Activated CD4-positive, alpha-beta T cell treated with anti-CD3 and anti-CD28 coated beads, Interleukin-2, amount 50 U/mL, for 48 hours (primary cell): ENCODE measurements around the gene PTPN18.
"Not testable (repeated sequence)": the region's sequence is repeated elsewhere in the genome, so short reads cannot be mapped to it uniquely, and the experiment has no call there.

Experiments used
- DNase-seq, 2 experiments: peaks; one replicate each; pipeline ENCODE4 v3.0.0-alpha.2; 2020

The PTPN18 gene, protein sequence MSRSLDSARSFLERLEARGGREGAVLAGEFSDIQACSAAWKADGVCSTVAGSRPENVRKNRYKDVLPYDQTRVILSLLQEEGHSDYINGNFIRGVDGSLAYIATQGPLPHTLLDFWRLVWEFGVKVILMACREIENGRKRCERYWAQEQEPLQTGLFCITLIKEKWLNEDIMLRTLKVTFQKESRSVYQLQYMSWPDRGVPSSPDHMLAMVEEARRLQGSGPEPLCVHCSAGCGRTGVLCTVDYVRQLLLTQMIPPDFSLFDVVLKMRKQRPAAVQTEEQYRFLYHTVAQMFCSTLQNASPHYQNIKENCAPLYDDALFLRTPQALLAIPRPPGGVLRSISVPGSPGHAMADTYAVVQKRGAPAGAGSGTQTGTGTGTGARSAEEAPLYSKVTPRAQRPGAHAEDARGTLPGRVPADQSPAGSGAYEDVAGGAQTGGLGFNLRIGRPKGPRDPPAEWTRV

DNA sequence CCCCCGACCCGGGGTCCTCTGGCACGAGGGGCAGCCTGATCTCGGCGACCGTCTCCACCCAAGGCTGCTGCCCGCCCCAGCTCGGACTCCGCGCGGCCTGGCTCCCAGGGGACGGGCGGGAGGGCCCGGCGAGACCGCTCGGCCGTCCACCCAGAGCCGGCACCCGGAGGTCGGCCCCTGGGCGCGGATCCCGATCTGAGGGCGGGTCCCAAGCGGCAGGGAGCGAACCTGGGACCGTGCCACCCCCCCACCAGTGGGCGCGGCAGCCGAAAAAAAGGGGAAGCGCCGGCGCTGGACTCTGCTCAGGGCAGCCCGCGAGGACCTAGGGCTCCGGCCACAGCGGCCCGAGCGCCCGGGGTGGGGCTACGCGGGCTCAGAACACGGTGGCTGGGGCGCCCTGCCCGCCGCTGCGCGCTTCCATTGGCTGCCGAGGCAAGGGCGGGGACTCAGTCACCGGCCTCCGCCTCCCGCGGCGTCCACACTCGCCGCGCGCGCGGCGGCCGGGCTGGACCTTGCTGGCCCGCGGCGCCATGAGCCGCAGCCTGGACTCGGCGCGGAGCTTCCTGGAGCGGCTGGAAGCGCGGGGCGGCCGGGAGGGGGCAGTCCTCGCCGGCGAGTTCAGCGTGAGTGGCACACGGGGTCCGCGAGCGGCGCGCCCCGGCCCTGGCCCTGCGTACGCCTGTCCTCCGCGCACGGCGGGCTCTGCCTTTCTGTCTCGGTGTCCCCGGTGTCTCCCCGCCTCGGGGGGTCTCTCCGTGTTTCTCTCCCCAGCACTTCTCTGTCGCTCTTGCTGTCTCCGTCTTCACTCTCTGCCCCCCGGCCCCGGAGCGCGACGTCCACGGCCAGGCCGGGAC, at the start of gene PTPN18:
Gene PTPN18 (plus strand): TSS at position 479 of the 854 bp plus-strand sequence. CDS start 52 bp downstream, at position 531.
- DNase-seq: peak; percentile 71 to 74

DNA sequence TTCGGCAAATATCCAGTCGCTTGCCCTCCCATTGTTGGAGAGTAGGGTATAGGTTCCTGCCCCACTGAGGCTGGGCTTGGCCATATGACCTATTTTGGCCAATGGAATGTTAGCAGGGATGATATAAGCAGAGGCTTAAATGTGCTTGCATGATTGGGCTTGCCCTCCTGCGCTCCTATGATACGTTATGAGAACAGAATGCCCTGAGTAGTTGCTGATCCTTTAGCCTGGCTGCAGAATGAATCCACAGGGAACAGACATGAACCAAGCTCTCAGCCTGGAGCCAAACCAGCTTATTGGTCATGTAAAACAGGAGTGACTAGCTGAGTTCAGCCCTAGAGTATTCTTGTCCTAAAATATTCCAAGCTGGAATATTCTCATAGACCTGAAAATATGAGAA, 48.0 kb upstream of the PTPN18 start:
- DNase-seq: no peak

DNA sequence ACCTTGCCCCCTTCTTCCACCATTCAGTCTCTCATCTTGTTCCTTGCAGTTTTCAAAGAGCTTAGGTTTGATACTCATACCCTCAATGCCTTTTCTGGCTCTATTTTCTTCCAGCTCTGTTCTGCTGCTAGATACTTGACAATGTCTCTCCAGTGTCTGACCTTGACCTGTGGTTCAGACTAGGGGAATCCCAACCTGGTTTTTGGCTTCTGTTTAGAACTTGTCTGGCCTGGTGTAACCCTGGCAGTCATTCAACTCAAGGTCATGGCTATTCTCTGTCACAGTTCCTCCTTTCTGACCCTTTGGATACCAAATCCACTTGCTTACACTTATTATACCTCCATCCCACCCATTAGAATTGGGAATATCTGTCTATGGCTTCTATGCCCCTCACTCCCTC, 45.0 kb upstream of the PTPN18 start:
- no peak for DNase-seq

DNA sequence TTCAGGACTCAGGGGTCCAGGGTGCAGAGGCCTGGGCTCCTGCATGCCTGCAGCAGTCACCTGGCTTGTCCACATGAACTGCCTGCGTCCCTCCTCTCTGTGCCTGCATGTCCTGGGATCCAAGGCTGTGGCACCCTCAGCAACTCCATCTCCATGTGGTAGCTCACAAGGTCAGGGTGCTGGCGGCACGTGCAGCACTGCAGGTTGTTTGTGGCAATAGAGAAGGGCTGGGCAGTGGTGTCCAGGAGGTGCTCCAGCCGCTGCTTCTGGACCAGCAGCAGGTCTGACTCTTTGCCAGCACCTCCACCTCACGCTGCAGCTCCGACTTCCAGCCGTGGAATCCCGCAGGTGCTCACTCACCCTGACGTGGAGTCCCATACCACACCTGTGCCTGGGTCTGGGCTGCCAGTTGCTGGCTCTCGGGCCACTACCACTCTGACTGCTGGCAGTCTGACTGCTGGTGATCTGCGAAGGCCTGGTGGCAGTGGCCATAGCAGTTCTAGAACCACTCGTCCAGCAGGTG, 42.0 kb upstream of the PTPN18 start:
- DNase-seq: no peak

DNA sequence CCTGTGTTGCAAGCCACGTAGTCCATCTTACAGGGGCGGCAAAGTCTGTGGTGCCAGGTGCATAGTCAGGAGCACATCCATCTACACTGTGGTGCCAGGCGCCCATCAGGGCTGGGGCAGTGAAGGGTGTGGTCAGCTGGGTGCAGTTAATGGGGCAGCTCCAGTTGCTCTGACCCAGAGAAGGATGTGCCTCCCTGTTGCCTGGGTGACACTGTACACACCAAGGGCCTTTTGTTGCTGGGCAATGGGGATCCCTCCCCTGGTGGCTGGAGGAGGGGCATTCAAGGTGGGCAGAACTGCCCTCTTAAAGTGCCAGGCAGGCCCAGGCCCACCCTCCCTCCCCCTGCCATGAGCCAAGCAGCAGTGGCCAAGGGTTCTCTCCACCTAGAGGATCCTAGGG, 41.5 kb upstream of the PTPN18 start:
- no peak for DNase-seq

DNA sequence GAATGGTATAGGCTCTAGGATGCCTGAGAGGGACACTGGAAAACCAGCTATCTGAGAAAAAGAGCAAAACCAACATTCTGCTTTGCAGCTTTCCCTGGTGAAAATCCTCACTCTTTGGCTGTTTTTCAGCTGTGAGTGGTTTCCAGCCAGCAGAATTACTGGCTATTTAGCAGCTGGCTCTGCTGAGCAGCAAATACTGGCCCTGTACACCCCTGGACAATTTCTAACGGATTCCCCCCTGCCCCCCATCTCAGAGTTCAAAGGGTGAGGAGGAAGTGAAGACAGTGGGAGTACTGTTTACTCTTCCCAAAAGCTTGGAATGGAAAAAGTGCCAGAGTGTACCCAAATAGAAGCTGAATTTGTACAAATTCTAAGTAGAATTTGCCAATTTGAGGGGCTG, 39.3 kb upstream of the PTPN18 start:
- DNase-seq: no peak

DNA sequence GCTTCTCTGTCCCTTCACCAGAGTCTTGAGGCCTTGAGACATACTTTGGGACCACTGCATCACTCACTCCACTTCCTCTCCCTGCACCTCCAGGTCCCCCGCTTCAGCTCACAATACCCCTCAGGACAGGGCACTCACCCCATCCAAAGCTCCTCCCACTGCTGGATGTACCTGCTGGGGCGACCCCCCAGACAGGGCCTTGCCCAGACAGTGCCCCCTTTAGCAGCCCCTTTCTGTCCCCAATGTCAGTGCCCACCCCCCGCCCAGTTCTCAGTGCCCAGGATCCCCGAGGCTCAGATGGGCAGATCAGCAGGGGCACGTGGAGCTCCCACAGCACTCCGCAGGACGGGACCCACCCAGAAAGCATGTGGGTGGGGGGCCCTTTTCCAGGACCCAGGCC, 37.0 kb upstream of the PTPN18 start:
- DNase-seq: no peak

DNA sequence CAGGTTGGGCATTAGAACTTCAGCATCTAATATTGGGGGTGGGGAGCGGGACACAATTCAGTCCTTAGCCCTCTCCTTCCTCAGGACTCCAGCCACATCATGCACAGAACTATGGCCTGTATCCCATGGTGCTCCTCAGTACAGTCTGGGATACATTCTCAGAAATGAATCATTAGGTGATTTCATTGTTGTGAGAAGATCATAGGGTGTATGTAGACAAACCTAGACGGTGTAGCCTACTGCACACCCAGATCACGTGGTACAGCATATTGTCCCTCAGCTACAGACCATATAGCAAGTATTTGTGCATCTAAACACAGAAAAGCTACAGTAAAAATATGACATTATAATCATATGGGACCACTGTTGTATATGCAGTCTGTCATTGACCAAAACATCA, 36.3 kb upstream of the PTPN18 start:
- no peak for DNase-seq

DNA sequence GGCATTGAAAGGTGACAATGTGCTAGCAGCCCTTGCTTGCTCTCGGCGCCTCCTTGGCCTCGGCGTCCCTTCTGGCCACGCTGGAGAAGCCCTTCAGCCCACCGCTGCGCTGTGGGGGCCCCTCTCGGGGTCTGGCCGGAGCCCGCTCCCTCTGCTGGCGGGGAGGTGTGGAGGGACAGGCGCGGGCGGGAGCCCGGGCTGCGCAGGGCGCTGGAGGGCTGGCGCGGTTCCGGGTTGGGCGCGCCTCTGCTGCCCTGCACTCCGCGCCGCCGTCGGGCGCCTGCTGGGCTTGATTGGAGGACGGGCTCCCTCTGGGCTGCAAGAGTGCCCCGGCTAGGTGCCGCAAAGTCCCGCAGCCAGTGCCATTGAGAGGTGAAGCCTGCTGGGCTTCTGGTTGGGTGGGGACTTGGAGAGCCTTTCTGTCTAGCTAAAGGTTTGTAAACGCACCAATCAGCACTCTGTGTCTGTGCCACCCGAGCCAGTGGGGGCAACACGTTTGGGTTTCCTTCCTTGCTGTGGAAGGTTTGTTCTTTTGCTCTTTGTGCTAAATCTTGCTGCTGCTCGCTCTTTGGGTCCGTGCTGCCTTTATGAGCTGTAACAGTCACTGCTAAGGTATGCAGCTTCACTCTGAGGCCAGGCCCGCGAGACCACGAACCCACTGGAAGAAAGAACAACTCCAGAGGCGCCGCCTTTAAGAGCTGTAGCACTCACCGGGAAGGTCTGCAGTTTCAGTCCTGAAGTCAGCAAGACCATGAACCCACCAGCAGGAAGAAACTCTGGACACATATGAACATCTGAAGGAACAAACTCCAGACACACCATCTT, 27.9 kb upstream of the PTPN18 start:
- no peak for DNase-seq

DNA sequence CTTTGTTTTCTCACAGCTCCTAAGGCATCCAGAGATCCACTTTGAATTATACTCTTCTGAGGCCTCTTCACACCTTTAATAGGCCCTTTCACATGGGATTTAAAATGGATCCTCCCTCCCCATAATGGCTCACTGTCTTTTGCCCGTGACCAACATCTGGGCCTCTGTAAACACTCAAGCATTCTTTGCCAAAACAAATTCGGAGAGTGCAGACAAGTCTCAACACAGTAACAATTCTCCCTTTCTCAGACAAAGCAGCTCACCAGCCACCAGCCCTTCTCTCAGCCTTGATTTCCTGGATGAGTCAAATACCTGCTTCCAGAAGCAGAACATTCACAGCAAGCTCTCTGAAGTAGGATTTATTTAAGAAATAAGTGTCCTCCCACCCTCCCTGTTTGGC, 27.1 kb upstream of the PTPN18 start:
- DNase-seq: no peak

DNA sequence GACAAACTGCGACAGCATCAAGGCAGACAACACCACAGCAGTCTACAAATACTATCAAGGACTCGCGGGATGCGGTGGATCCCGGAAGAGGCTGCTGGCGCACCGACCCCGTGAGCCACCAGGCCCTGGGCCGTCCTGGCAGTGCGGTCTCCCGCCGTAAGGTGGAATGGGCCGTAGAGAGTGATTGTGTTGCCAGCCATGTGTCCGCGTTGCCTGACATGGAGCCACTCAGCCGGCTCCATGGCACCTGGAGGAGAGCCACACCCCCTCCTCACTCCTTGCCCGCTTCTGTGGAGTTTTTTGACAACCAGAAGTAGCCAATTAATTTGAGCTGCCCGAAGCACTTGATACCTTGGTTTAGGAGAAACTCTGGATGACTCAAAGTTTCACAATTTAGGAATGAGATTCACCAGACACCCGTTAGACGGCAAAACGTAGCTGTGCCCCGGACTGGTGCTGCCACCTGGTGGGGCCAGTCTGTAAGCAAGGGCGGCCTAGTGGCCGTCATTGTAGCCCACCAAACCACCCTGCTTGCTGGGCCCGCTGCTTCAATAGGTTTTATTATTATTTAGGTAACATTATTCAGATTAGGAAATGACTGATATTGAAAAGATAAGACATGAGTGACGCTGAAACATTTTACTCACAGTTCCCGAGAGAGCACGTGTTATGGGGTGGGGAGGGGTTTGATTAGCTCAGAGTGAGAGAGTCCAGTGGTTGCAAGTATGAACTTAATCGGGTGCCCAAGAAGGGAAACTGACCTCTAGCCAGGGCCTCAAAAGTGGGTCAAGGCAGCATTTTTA, 23.4 kb upstream of the PTPN18 start:
- peak; percentile 77 to 82 for DNase-seq

DNA sequence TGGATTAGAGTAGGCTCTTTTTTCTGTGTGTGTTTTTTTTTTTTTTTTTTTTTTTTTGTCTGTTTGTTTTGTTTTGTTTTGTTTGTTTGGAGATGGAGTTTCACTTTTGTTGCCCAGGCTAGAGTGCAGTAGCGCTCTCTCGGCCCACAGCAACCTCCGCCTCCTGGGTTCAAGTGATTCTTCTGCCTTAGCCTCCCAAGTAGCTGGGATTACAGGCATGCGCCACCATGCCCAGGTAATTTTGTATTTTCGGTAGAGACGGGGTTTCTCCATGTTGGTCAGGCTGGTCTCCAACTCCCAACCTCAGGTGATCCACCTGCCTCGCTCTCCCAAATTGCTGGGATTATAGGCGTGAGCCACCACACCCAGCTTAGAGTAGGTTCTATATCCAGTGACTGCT, 22.6 kb upstream of the PTPN18 start:
- not testable (repeated sequence) for DNase-seq

DNA sequence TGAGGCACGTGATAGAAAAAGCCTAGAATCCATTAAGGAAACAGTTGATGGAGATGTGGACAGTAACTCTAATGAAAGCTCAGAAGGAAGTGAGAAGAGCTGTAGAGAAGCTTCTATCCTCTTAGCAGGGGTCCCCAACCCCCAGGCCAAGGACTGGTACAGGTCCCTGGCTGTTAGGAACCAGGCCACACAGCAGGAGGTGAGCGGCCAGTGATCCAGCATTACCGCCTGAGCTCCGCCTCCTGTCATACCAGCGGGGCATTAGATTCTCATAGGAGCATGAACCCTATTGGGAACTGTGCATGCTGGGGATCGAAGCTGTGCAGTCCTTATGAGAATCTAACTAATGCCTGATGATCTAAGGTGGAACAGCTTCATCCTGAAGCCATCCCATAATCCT, 21.8 kb upstream of the PTPN18 start:
- no peak for DNase-seq

DNA sequence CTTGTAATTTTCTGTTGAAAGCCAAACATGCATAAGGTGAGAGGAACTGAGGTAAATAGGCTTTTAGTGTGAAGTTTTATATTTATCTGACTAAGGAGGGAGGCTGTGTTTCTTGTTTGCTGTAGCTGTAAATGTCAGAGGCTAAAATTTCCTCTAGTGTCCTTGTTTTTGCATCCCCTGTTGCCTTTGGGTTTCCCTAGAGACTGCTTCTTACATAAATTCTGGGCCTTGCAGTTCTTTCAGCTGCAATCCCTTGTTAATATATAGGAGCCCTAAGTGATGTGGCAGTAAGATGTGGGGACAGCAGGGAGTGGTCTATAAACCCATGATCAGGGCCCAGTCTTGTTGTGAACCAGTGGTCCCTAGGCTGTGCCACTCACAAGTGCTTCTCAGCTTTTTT, 20.6 kb upstream of the PTPN18 start:
- DNase-seq: no peak

DNA sequence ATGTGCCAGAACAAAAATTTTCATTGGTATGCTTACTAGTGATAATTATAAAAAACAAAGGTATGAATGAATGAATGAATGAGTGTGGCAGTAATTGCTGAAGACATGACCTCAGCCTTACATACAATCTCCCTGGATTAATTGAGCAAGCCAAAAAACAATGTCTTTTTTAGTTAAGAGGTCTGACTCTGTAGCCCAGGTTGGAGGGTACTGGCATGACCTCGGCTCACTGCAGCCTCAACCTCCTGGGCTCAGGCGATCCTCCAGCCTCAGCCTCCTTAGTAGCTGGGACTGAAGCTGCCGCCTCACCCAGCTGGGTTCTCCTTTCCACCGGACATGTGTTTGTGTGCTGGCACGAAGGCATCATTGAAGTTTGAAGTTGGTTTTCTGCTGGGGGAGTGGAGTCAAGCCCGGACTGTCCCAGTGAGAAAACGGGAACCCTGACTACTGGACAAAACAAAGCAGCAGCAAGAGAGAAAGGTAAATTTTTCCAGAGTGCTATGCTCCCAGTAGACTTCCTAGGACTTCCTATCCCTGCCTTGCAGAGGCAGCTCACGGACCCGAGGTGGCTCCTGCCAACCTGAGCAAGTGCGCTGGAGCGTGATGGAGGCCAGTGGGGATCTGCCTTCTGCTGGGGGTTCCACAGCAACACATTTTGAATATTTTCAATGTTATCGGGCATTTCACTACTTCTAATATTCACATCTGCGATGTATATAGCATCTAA, 19.5 kb upstream of the PTPN18 start:
- DNase-seq: no peak

DNA sequence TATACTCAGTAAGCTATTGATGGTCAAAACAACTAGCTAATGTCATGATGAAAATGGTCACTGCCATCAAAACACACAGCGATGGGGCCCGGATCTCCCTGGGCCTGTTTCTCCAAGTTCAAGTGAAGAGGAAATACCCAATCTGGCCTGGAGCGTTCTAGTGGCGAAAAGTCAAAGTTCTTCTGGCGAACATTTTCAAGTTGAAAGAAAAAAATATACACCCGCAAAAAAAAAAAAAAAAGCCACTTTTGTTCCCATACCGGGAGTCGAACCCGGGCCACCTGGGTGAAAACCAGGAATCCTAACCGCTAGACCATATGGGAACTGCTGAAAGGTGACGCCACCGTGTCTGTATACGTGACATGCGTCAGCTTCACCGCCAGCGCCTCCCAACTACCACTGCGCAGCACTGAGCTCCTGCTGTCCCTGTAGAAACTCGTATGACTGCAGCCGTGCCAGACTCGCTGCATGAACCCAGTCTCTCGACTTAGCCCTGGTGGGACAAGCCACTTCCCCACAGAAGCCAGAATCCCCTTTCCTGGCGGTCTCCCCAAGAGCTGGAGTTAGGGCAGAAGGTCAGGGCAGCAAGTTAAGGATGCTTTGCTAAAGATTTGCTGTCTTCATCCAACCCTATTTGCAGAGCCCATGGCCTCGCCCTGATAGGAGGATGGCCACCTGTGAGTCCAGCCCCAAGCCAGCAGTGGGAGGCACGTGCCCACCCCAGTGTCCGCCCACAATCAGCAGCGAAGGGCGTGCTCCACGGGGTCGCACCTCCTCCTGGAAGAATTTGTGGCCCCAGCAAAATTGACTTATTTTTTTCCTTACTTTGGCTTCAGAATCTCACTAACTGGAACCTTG, 18.8 kb upstream of the PTPN18 start:
- peak; percentile 65 to 68 for DNase-seq

DNA sequence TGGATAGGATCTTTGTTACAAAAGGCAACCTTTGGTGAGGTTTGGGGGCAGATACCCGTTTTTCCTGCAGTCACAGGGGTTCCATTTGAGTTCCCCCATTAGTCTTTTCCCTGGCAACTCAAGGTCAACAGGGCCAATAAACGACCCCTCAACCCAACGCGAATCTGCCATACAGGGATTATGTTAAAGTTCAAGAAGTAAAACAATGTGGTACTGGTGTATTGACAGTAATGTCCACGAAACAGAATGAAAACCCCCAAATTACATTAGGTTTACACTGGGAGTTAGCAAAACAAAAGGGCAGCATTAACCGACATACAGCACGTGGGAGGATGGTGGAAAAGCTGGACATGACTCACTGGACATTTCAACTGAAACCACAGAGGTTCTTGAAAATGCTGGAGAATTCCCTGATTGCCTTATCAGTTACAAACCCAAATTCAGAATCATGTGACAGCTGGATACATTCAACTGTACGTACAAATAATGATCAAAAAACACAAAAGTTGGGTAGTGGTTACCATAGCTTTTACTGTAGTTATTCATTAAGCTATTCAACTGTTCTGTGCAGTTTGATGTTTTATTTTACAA, 18.0 kb upstream of the PTPN18 start:
- no peak for DNase-seq

DNA sequence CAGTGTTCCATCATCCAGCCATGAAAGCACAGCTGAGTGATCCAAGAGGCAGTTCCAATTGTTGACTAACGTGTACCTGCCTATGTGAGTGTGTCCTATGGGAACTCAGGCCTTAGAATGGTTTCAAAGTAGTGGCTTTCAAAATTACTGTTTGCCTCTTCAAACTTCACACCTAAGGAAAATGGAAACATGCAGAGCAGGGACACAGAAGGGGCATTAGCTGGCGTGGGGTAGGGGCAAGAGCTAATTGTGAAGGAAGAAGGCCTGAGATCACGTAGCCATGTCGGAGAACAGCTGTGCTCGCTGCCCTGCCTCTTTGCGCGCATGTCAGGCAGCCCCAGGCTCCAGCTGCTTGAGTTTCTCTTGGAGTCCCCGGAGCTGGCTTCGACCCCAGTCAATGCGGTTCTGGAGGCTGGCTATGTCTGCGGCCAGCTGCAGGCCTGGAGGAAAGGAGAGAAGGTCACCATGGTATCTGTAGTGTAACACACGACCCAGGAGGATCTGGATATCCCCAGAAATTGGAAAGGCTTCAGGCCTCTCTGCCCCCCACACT, 17.0 kb upstream of the PTPN18 start:
- no peak for DNase-seq
